H1 (cell line): ENCODE results near the gene HLTF. TPM values are rescaled to one million over a fixed set of nuclear protein-coding genes. Genes with fewer than 3 reads are reported as not detected.
A peak's percentile ranks its signal among the peaks of the same experiment; 100 is the strongest.

Experiments
- CTCF ChIA-PET: fragments of 300-600 bp; sonication (Branson Sonifier 250); formaldehyde crosslinking; loops from one replicate; lab custom pipeline; 2021; ENCODE audit not compliant: partially characterized antibody; lab: Charles Lee
- POLR2A ChIA-PET: fragments of 300-600 bp; sonication (Branson Sonifier 250); formaldehyde crosslinking; loops from one replicate; lab custom pipeline; 2021; ENCODE audit warnings: inconsistent platforms; ENCODE audit not compliant: partially characterized antibody; lab: Charles Lee
- DNase-seq, 2 experiments: peaks; one replicate each; pipeline versions ENCODE4 v3.0.0 to v3.0.0-alpha.2; 2010 to 2022; ENCODE audit warnings: low spot score in 2 of 2, low read depth in 1 of 2, mixed read lengths in 1 of 2
- FAIRE-seq: peaks from 2 replicates; lab custom pipeline; 2011; peaks lifted over from hg19 to GRCh38; lab: Jason Lieb, UNC
- H2AFZ ChIP-seq: 2 replicates; pipeline ENCODE4 v1.8.1; 2012; ENCODE audit warnings: low read length, inconsistent platforms
- H2AK5ac ChIP-seq: 2 replicates; pipeline ENCODE4 v1.6.1; 2013; ENCODE audit warnings: low read depth, low read length
- H2BK120ac ChIP-seq: replicated peaks from 2 replicates; pipeline ENCODE3; 2013; ENCODE audit warnings: low read depth, low read length, inconsistent platforms
- H2BK12ac ChIP-seq: 2 replicates; pipeline ENCODE4 v1.6.1; 2013; ENCODE audit warnings: low read depth, low read length
- H2BK15ac ChIP-seq: 2 replicates; pipeline ENCODE4 v1.6.1; 2013; ENCODE audit warnings: low read length
- H2BK20ac ChIP-seq: 2 replicates; pipeline ENCODE4 v1.6.1; 2013; ENCODE audit warnings: low read length
- H2BK5ac ChIP-seq: 2 replicates; pipeline ENCODE4 v1.6.1; 2013; ENCODE audit warnings: low read depth, low read length
- H3K14ac ChIP-seq: 2 replicates; pipeline ENCODE4 v1.6.1; 2013; ENCODE audit warnings: inconsistent platforms; ENCODE audit not compliant: insufficient read length
- H3K18ac ChIP-seq: 2 replicates; pipeline ENCODE4 v1.6.1; 2013; ENCODE audit warnings: low read length; ENCODE audit errors: extremely low read depth
- H3K23ac ChIP-seq: 2 replicates; pipeline ENCODE4 v1.6.1; 2013; ENCODE audit warnings: inconsistent platforms; ENCODE audit not compliant: insufficient read length
- H3K23me2 ChIP-seq: 2 replicates; pipeline ENCODE4 v1.6.1; 2013; ENCODE audit warnings: low read depth, low read length
- H3K27ac ChIP-seq: 2 replicates; pipeline ENCODE4 v1.6.1; 2011; ENCODE audit warnings: low read depth, low read length, inconsistent platforms
- H3K27me3 ChIP-seq, 4 experiments: replicated peaks in 1 of 4; 1 replicate in 1 of 4; 2 replicates in 3 of 4; pipeline versions ENCODE4 v1.6.1 to v1.8.1; 2011 to 2013; ENCODE audit warnings: low read length in 3 of 4, mild to moderate bottlenecking in 3 of 4, inconsistent platforms in 2 of 4, mixed read lengths in 2 of 4, moderate library complexity in 1 of 4; ENCODE audit not compliant: control insufficient read depth in 3 of 4, insufficient read depth in 3 of 4; ENCODE audit errors: extremely low read depth in 1 of 4
- H3K36me3 ChIP-seq, 4 experiments: 2 replicates each; pipeline versions ENCODE4 v1.6.1 to v1.8.1; 2011 to 2013; ENCODE audit warnings: mild to moderate bottlenecking in 4 of 4, low read length in 3 of 4, moderate library complexity in 2 of 4, control low read depth in 1 of 4, inconsistent platforms in 1 of 4; ENCODE audit not compliant: insufficient read depth in 4 of 4, control insufficient read depth in 2 of 4
- H3K4ac ChIP-seq: replicated peaks from 2 replicates; pipeline ENCODE3; 2013; ENCODE audit warnings: low read length, low read depth, mixed read lengths, inconsistent platforms; ENCODE audit not compliant: insufficient read length
- H3K4me1 ChIP-seq, 4 experiments: replicated peaks in 1 of 4; 1 replicate in 1 of 4; 2 replicates in 3 of 4; pipeline versions ENCODE4 v1.6.1 to v1.8.1; 2011 to 2013; ENCODE audit warnings: low read length in 3 of 4, inconsistent platforms in 2 of 4, mixed read lengths in 1 of 4; ENCODE audit not compliant: insufficient read depth in 4 of 4, control insufficient read depth in 3 of 4
- H3K4me2 ChIP-seq, 2 experiments: 2 replicates each; pipeline versions ENCODE4 v1.6.1 to v1.8.1; 2011 to 2013; ENCODE audit warnings: low read depth in 2 of 2, low read length in 2 of 2, control low read depth in 1 of 2, inconsistent platforms in 1 of 2, mild to moderate bottlenecking in 1 of 2; ENCODE audit not compliant: insufficient read depth in 1 of 2
- H3K4me3 ChIP-seq, 4 experiments: fragments of 200-600, 300-600 bp in 1 of 4; sonication (generic), shearing (Covaris generic), sonication (Bioruptor Twin) in 1 of 4; 2 replicates each; pipeline versions ENCODE4 v1.5.1 to v1.8.1; 2011 to 2016; ENCODE audit warnings: low read length in 4 of 4, low read depth in 3 of 4, control low read depth in 2 of 4, inconsistent platforms in 2 of 4, mild to moderate bottlenecking in 2 of 4, mixed read lengths in 1 of 4, moderate library complexity in 1 of 4; ENCODE audit not compliant: insufficient read depth in 2 of 4; ENCODE audit errors: extremely low read depth in 1 of 4
- H3K56ac ChIP-seq: replicated peaks from 2 replicates; pipeline ENCODE3; 2013; ENCODE audit warnings: low read depth, mild to moderate bottlenecking, mixed read lengths, low read length, inconsistent platforms; ENCODE audit not compliant: insufficient read length
- H3K79me1 ChIP-seq: 2 replicates; pipeline ENCODE4 v1.6.1; 2013; ENCODE audit warnings: low read depth, low read length, control low read depth
- H3K79me2 ChIP-seq, 2 experiments: 2 replicates each; pipeline versions ENCODE4 v1.6.1 to v1.8.1; 2012 to 2013; ENCODE audit warnings: low read length in 2 of 2, mild to moderate bottlenecking in 2 of 2, inconsistent platforms in 1 of 2; ENCODE audit not compliant: insufficient read depth in 2 of 2, control insufficient read depth in 1 of 2
- H3K9ac ChIP-seq, 4 experiments: replicated peaks in 1 of 4; 1 replicate in 1 of 4; 2 replicates in 3 of 4; pipeline versions ENCODE4 v1.6.1 to v1.8.1; 2011 to 2013; ENCODE audit warnings: low read depth in 3 of 4, low read length in 3 of 4, control low read depth in 2 of 4, mild to moderate bottlenecking in 2 of 4, moderate library complexity in 2 of 4, inconsistent platforms in 1 of 4; ENCODE audit errors: extremely low read depth in 1 of 4
- H3K9me3 ChIP-seq, 2 experiments: 2 replicates each; pipeline versions ENCODE4 v1.6.1 to v1.8.1; 2012 to 2013; ENCODE audit warnings: mild to moderate bottlenecking in 2 of 2, moderate library complexity in 2 of 2, control low read depth in 1 of 2, inconsistent platforms in 1 of 2, low read depth in 1 of 2, low read length in 1 of 2, mixed read lengths in 1 of 2; ENCODE audit not compliant: insufficient read depth in 2 of 2
- H4K20me1 ChIP-seq, 2 experiments: replicated peaks in 1 of 2; 2 replicates each; pipeline versions ENCODE3 to v1.8.1; 2011 to 2013; ENCODE audit warnings: inconsistent platforms in 2 of 2, low read length in 2 of 2, mild to moderate bottlenecking in 1 of 2; ENCODE audit not compliant: insufficient read depth in 2 of 2, control insufficient read depth in 1 of 2
- H4K5ac ChIP-seq: 2 replicates; pipeline ENCODE4 v1.6.1; 2013; ENCODE audit warnings: low read length, low read depth, mixed read lengths, inconsistent platforms; ENCODE audit not compliant: insufficient read length
- H4K8ac ChIP-seq: 2 replicates; pipeline ENCODE4 v1.8.0; 2013; ENCODE audit warnings: mild to moderate bottlenecking, moderate library complexity, low read length, inconsistent platforms; ENCODE audit not compliant: insufficient read depth; ENCODE audit errors: extremely low read depth
- H4K91ac ChIP-seq: replicated peaks from 2 replicates; pipeline ENCODE3; 2013; ENCODE audit warnings: low read length, mixed read lengths, inconsistent platforms; ENCODE audit not compliant: insufficient read length
- CREB1 ChIP-seq: IDR thresholded peaks from 2 replicates; pipeline ENCODE4 v1.6.1; 2012; ENCODE audit warnings: inconsistent platforms
- EZH2 ChIP-seq: fragments of 200-600 bp; sonication (generic); IDR thresholded peaks from 2 replicates; pipeline ENCODE4 v1.7.1; 2012; ENCODE audit warnings: low read depth, mild to moderate bottlenecking, moderate library complexity, low read length, inconsistent platforms; ENCODE audit not compliant: severe bottlenecking
- HDAC6 ChIP-seq: IDR thresholded peaks from one replicate; pipeline ENCODE4 v1.7.1; 2012; ENCODE audit warnings: low read depth, mild to moderate bottlenecking, inconsistent platforms, low read length, moderate library complexity
- JUN ChIP-seq: IDR thresholded peaks from 2 replicates; pipeline ENCODE4 v1.6.1; 2011; ENCODE audit warnings: low read depth, mild to moderate bottlenecking, improper control_type of control experiment, low read length
- KDM1A ChIP-seq: fragments of 200-600, 300-600 bp; sonication (generic); IDR thresholded peaks from 2 replicates; pipeline ENCODE4 v1.7.1; 2016; ENCODE audit warnings: mild to moderate bottlenecking, low read length, borderline replicate concordance
- MAFK ChIP-seq: IDR thresholded peaks from 2 replicates; pipeline ENCODE4 v1.6.1; 2012; ENCODE audit warnings: low read depth, mild to moderate bottlenecking, improper control_type of control experiment, low read length
- NANOG ChIP-seq: IDR thresholded peaks from 2 replicates; pipeline ENCODE4 v1.6.1; 2011; ENCODE audit warnings: low read length, low read depth, mild to moderate bottlenecking, inconsistent platforms; ENCODE audit not compliant: insufficient read depth, poor library complexity, severe bottlenecking
- NRF1 ChIP-seq: IDR thresholded peaks from 2 replicates; pipeline ENCODE4 v1.6.1; 2011; ENCODE audit warnings: mild to moderate bottlenecking, low read depth, low read length, improper control_type of control experiment
- PHF8 ChIP-seq: fragments of 200-600 bp; sonication (generic); conservative IDR thresholded peaks from 2 replicates; pipeline ENCODE4 v1.7.1; 2012; ENCODE audit warnings: low read depth, mild to moderate bottlenecking, inconsistent platforms, low read length, moderate library complexity
- TBP ChIP-seq: IDR thresholded peaks from 2 replicates; pipeline ENCODE4 v1.6.1; 2011; ENCODE audit warnings: low read depth, low read length, improper control_type of control experiment
- TEAD4 ChIP-seq: IDR thresholded peaks from 2 replicates; pipeline ENCODE4 v1.6.1; 2012; ENCODE audit warnings: low read depth, low read length, inconsistent platforms, mixed read lengths
- ZNF274 ChIP-seq: IDR thresholded peaks from 2 replicates; pipeline ENCODE4 v1.7.0; 2012; ENCODE audit warnings: low read length, borderline replicate concordance; ENCODE audit errors: extremely low read depth
- WGBS, 2 experiments: shearing (Covaris generic) in 1 of 2; methylation state at CpG; one replicate each; pipeline versions ENCODE4 v1.1.6 to v1.1.7; 2013 to 2015; ENCODE audit warnings: low lambda C conversion rate in 2 of 2, mixed read lengths in 2 of 2, inconsistent platforms in 1 of 2, low coverage in 1 of 2, missing lambda C conversion rate in 1 of 2; ENCODE audit not compliant: insufficient replicate concordance in 2 of 2, insufficient coverage in 1 of 2, insufficient read length in 1 of 2; ENCODE audit errors: extremely low coverage in 1 of 2, missing lambda C conversion rate in 1 of 2; 5-methylcytosine and 5-hydroxymethylcytosine counted together
- polyA plus RNA-seq, 7 experiments: library from polyadenylated mRNA; depleted of rRNA in 3 of 7; stranded (reverse) in 5 of 7; unstranded in 2 of 7; fragments of >200 nt in 5 of 7; fragments of 200-250 nt in 2 of 7; gene quantifications; 1 replicate in 5 of 7; 2 replicates in 1 of 7; 4 replicates in 1 of 7; pipeline versions ENCODE4 v1.2.1 to v1.2.3, GENCODE V29; 2011 to 2013; ENCODE audit warnings: missing spikeins in 2 of 7, mixed read lengths in 2 of 7
- total RNA-seq: library from RNA; stranded (reverse); fragmentation: NEBNext Ultra II Directional; extraction: Animal tissue kit (Norgen Biotek cat#: 25700); gene quantifications from 2 replicates; pipeline ENCODE4 v1.2.1, GENCODE V29; 2021

Gene HLTF
- total and polyA plus RNA-seq, 2 of the 8 experiments (the other 6 are each of a cell fraction or from before 2014, with no cell fraction given) = 18.1 to 60.3 TPM

DNA sequence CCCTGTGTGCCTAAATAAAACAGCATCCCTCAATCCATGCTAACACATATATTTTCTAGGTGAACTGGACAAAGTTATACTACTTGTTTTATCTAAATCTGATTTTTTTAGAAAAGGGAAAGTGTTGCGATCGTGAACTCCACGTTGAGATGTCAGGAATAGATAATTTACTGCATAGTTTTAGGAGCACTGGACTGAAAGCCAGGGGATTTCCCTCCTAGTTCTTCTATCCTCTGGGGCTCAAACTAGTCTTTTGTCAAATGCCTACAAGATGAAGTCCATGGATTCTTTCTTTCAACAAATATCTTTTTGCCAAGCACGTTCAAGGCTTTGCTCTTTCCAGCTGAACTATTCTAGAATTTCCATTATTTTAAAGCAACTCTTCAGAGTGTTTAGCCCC, 42.5 kb upstream of the HLTF start:
- TF ChIP-seq TEAD4 = no peak
- no peak for TF ChIP-seq TBP
- TF ChIP-seq NANOG = no peak
- TF ChIP-seq ZNF274 = no peak
- no peak for TF ChIP-seq KDM1A
- TF ChIP-seq EZH2 = no peak
- no peak for TF ChIP-seq HDAC6
- TF ChIP-seq MAFK = no peak
- TF ChIP-seq NRF1 = no peak
- TF ChIP-seq JUN = no peak
- no peak for TF ChIP-seq PHF8
- no peak for TF ChIP-seq CREB1
- TF ChIP-seq, all 59 proteins: peak for 0
- FAIRE-seq (no peak), DNase-seq (no peak)
- Histone ChIP-seq H4K20me1 (no peaks in the 10 kb centered on the region), H4K8ac (no peak overlapping the region), H3K14ac (no peak overlapping the region), H2BK20ac (no peak overlapping the region), H4K91ac (no peak overlapping the region), H2BK15ac (no peak overlapping the region), H3K23me2 (peaks cover 3% of the 10 kb centered on the region; the same call in 1 of the 2 replicates), H3K4me2 (peak overlapping the region; percentile 72 to 92), H4K5ac (no peak overlapping the region), H3K18ac (no peak overlapping the region; the same call in 1 of the 2 replicates), H3K79me1 (no peaks in the 10 kb centered on the region; the same call in 1 of the 2 replicates), H3K56ac (no peak overlapping the region), H3K23ac (no peak overlapping the region), H3K9me3 (no peaks in the 10 kb centered on the region), H2AFZ (no peak overlapping the region), H2BK12ac (no peak overlapping the region), H3K4me1 (peaks cover 3 to 11% (median 6%) of the 10 kb centered on the region in 4 experiments), H2AK5ac (no peak overlapping the region), H3K79me2 (peaks cover 0 to 38% of the 10 kb centered on the region in 2 experiments; a peak in 2 of 4 replicates), H2BK120ac (no peak overlapping the region), H2BK5ac (no peak overlapping the region), H3K27ac (no peak overlapping the region), H3K9ac (no peak overlapping the region), H3K36me3 (no peaks in the 10 kb centered on the region; a peak in 1 of 8 replicates), H3K4me3 (peak overlapping the region; percentile 77 to 94 (median 81); a peak in 6 of 8 replicates), H3K27me3 (no peaks in the 10 kb centered on the region; a peak in 1 of 7 replicates), H3K4ac (no peak overlapping the region)
- ChIA-PET CTCF (interaction anchor here (0.5 to 2.5 kb wide), 5 partner anchors 9 to 447 kb away, joined by 3 to 21 read pairs (median 4); no protein-coding TSS in a partner anchor), POLR2A (interaction anchor here (1.0 kb wide), 1 partner anchor 8 kb away, joined by 3 read pairs; no protein-coding TSS in a partner anchor)
- WGBS, 2 experiments = 87% methylated on average over 4 of the region's 4 CpGs; no CpG with 5 or more reads in 1 of the 2 experiments
